Fibroblast of mammary gland (primary cell): ENCODE data around the gene PPP1CB.

ENCODE experiments used
- DNase-seq: peaks from one replicate; pipeline ENCODE4 v3.0.0-alpha.2; 2010; ENCODE audit warnings: low read depth
- H3K4me3 ChIP-seq: 2 replicates; pipeline ENCODE4 v1.5.1; 2011; ENCODE audit warnings: low read depth, mild to moderate bottlenecking, low read length, moderate library complexity; ENCODE audit not compliant: control insufficient read depth
- CTCF ChIP-seq: conservative IDR thresholded peaks from 2 replicates; pipeline ENCODE4 v1.5.1; 2011; ENCODE audit warnings: low read depth, low read length, inconsistent platforms; ENCODE audit not compliant: control insufficient read depth, insufficient read depth

Gene PPP1CB

GRCh38 chr2:28754321-28754720, 2.7 kb downstream of the PPP1CB start:
- H3K4me3 ChIP-seq, result peak overlapping the region; percentile 99
- DNase-seq, result peak; percentile 36
- no peak for TF ChIP-seq CTCF

GRCh38 chr2:28755421-28755820, 3.8 kb downstream of the PPP1CB start:
- no peak overlapping the region for H3K4me3 ChIP-seq
- DNase-seq, result peak; percentile 20
- no peak for TF ChIP-seq CTCF

- no peak for DNase-seq
- H3K4me3 ChIP-seq, result no peak overlapping the region
- TF ChIP-seq CTCF, result no peak
These were observed 6.8 kb downstream of the PPP1CB start for GRCh38 chr2:28758459-28758858.

GRCh38 chr2:28761420-28761819, 9.8 kb downstream of the PPP1CB start:
- H3K4me3 ChIP-seq, result no peak overlapping the region
- DNase-seq, result no peak
- TF ChIP-seq CTCF, result no peak

GRCh38 chr2:28764909-28765711, 13.5 kb downstream of the PPP1CB start:
- no peak for TF ChIP-seq CTCF
- H3K4me3 ChIP-seq, result no peak overlapping the region
- DNase-seq, result peak; percentile 50

- DNase-seq, result no peak
- TF ChIP-seq CTCF, result no peak
These were observed 14.4 kb downstream of the PPP1CB start for GRCh38 chr2:28766070-28766469.

GRCh38 chr2:28767337-28767736, 15.7 kb downstream of the PPP1CB start:
- no peak for TF ChIP-seq CTCF
- H3K4me3 ChIP-seq, result no peak overlapping the region
- no peak for DNase-seq

More at GRCh38 chr2:28766070-28766469, 14.4 kb downstream of the PPP1CB start:
- no peak overlapping the region for H3K4me3 ChIP-seq
